ENCODE data around the gene AEBP1.

The AEBP1 gene

GRCh38 chr7:44101303-44101965, 2.7 kb upstream of the AEBP1 start:
- in situ Hi-C loops (cut with MboI; ENCODE audit: low sequenced_read_pairs), result no loop called here

GRCh38 chr7:44101966-44102845, 1.9 kb upstream of the AEBP1 start:
- Histone ChIP-seq H3K27me3 (ENCODE audit: low read depth) (no peaks in the 10 kb centered on the region), H3K4me1 (no peaks in the 10 kb centered on the region), H3K9me3 (no peaks in the 10 kb centered on the region), H3K36me3 (replicated peaks) (no peaks in the 10 kb centered on the region), H3K4me3 (no peak overlapping the region)
- DNase-seq (ENCODE audit: low spot score in 2 of 2), result no peak
- in situ Hi-C loops (cut with MboI; ENCODE audit: low sequenced_read_pairs), result no loop called here

More at GRCh38 chr7:44101303-44101965, 2.7 kb upstream of the AEBP1 start:
- Histone ChIP-seq H3K36me3 (replicated peaks) (no peaks in the 10 kb centered on the region), H3K27me3 (ENCODE audit: low read depth) (no peaks in the 10 kb centered on the region), H3K9me3 (no peaks in the 10 kb centered on the region), H3K4me1 (no peaks in the 10 kb centered on the region), H3K4me3 (no peak overlapping the region)
- DNase-seq (ENCODE audit: low spot score in 2 of 2), result no peak

- in situ Hi-C loops (cut with MboI; ENCODE audit: low sequenced_read_pairs), result no loop called here
- no peak overlapping the region for H3K4me3 ChIP-seq
- H3K27me3 ChIP-seq (ENCODE audit: low read depth), result no peaks in the 10 kb centered on the region
- H3K9me3 ChIP-seq, result no peaks in the 10 kb centered on the region
- H3K36me3 ChIP-seq (replicated peaks), result no peaks in the 10 kb centered on the region
- no peaks in the 10 kb centered on the region for H3K4me1 ChIP-seq
- no peak for DNase-seq (ENCODE audit: low spot score in 2 of 2)
These were observed 1.1 kb upstream of the AEBP1 start for GRCh38 chr7:44102846-44103565.

DNA sequence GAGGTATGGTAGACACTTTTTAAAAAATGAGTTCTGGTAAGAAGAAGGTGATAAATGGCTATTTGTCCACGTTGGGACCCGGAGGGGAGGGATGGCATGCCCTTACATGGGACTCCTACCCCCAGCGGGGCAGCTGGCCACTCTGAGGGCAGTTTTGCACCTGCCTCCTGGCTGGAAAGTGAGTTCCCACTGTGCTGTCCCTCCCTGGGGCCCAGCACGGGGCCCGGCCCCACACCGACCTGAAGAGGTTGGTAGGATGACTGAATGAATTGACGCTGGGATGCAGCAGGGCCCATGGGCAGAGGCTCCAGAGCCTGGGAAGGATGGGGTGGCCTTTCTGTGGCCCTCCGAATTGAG, 601 bp upstream of the AEBP1 start:
- DNase-seq (ENCODE audit: low spot score in 2 of 2), result no peak
- no peaks in the 10 kb centered on the region for H3K4me1 ChIP-seq
- in situ Hi-C loops (cut with MboI; ENCODE audit: low sequenced_read_pairs), result no loop called here
- no peaks in the 10 kb centered on the region for H3K9me3 ChIP-seq
- H3K27me3 ChIP-seq (ENCODE audit: low read depth), result no peaks in the 10 kb centered on the region
- H3K36me3 ChIP-seq (replicated peaks), result no peaks in the 10 kb centered on the region
- no peak overlapping the region for H3K4me3 ChIP-seq

GRCh38 chr7:44104860-44105771, 971 bp downstream of the AEBP1 start:
- Histone ChIP-seq H3K4me3 (no peak overlapping the region), H3K4me1 (no peaks in the 10 kb centered on the region), H3K36me3 (replicated peaks) (no peaks in the 10 kb centered on the region), H3K27me3 (ENCODE audit: low read depth) (no peaks in the 10 kb centered on the region), H3K9me3 (no peaks in the 10 kb centered on the region)
- in situ Hi-C loops (cut with MboI; ENCODE audit: low sequenced_read_pairs), result no loop called here
- no peak for DNase-seq (ENCODE audit: low spot score in 2 of 2)

- H3K4me1 ChIP-seq, result no peaks in the 10 kb centered on the region
- H3K9me3 ChIP-seq, result no peaks in the 10 kb centered on the region
- DNase-seq (ENCODE audit: low spot score in 2 of 2), result no peak
- H3K27me3 ChIP-seq (ENCODE audit: low read depth), result no peaks in the 10 kb centered on the region
- in situ Hi-C loops (cut with MboI; ENCODE audit: low sequenced_read_pairs), result no loop called here
- no peak overlapping the region for H3K4me3 ChIP-seq
- H3K36me3 ChIP-seq (replicated peaks), result no peaks in the 10 kb centered on the region
These were observed 1.7 kb downstream of the AEBP1 start for GRCh38 chr7:44105832-44106231.

DNA sequence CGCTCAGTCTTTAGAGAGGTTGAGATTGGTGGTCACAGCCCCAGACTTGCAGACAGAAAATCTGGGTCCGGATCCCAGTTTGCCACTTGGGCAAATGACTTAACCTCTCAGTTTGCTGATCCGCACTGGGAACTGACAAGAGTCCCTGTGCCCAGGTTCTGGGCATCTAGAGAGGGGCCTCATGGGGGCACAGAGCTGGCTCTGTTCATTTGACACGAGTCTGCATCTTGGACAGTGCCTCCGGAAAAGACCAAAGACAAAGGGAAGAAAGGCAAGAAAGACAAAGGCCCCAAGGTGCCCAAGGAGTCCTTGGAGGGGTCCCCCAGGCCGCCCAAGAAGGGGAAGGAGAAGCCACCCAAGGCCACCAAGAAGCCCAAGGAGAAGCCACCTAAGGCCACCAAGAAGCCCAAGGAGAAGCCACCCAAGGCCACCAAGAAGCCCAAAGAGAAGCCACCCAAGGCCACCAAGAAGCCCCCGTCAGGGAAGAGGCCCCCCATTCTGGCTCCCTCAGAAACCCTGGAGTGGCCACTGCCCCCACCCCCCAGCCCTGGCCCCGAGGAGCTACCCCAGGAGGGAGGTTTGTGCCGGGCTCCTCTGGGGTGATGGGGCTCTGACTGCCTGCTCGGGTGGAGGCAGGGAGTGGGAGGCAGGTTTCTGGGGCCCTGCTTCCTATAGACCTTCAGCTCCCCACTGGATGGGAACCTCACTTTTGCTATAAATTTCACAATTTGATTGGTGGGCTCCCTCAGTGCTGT, 2.3 kb downstream of the AEBP1 start:
- H3K4me1 ChIP-seq, result no peaks in the 10 kb centered on the region
- H3K27me3 ChIP-seq (ENCODE audit: low read depth), result no peaks in the 10 kb centered on the region
- no peak for DNase-seq (ENCODE audit: low spot score in 2 of 2)
- H3K36me3 ChIP-seq (replicated peaks), result no peaks in the 10 kb centered on the region
- no peaks in the 10 kb centered on the region for H3K9me3 ChIP-seq
- in situ Hi-C loops (cut with MboI; ENCODE audit: low sequenced_read_pairs), result no loop called here
- H3K4me3 ChIP-seq, result no peak overlapping the region

DNA sequence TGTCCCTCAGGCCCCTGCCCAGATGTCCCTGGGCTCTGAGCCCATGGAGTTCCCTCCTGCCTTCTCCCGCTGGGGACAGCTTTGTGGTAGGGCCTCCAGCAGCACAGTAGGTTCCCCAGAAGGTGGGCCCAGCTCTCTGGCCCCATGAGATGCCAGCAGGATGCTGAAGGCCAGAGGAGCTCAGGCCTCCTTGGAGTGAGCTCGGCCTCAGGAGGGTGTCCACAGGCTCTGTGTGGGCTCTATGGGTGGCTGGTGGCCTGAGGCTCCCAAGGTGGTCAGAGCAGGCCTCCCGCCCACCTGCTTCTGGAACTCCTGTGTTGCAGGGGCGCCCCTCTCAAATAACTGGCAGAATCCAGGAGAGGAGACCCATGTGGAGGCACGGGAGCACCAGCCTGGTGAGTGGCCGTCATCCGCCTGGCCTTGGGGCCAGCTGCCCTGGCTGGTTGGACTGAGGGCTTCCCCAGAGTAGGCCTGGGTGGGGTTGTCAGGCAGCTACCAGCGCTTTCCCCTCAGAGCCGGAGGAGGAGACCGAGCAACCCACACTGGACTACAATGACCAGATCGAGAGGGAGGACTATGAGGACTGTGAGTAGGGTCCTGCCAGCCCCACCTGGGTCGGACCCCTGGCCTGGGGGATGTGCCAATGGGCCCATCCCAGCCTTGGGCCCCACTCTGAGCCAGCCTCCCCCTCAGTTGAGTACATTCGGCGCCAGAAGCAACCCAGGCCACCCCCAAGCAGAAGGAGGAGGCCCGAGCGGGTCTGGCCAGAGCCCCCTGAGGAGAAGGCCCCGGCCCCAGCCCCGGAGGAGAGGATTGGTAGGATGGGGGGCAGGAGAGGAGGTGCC, 3.2 kb downstream of the AEBP1 start:
- Histone ChIP-seq H3K4me1 (no peaks in the 10 kb centered on the region), H3K36me3 (replicated peaks) (no peaks in the 10 kb centered on the region), H3K27me3 (ENCODE audit: low read depth) (no peaks in the 10 kb centered on the region), H3K9me3 (no peaks in the 10 kb centered on the region), H3K4me3 (no peak overlapping the region)
- DNase-seq (ENCODE audit: low spot score in 2 of 2), result no peak
- in situ Hi-C loops (cut with MboI; ENCODE audit: low sequenced_read_pairs), result no loop called here

DNA sequence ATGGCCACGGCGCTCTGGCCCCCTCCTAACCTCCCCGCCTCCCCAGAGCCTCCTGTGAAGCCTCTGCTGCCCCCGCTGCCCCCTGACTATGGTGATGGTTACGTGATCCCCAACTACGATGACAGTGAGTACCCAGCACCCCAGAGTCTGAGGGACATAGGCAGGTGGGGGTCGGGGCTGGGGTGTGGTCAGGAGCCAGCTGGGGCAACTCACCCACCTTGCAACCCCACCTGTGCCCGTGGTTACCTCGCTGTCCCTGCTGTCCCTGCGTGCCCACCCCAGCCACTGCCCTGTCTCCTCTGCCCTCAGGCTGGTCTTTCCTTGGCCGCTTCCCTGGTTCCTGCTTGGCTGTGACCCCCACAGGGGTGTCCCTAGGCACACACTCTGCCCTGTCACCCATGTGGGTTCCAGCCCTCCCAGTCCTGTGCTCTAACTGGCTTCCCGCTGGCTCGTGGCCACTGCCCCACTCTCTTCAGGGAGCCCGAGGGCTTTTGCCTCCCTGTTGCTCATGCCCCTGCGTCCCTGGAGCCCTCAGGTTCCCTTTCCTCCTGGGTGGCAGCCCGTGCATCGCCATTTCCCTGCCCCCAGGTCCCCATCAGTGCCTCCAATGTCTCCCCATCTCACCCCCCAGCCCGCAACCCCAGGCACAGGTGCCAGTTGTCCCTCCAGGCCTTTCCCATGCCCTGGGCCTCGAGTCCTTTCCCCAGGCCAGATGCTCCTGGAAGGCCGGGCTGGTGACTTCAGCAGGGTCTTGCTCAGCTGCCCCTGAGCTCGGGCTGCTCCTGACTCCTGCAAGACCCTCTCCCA, 4.0 kb downstream of the AEBP1 start:
- H3K27me3 ChIP-seq (ENCODE audit: low read depth), result no peaks in the 10 kb centered on the region
- H3K9me3 ChIP-seq, result no peaks in the 10 kb centered on the region
- no peaks in the 10 kb centered on the region for H3K4me1 ChIP-seq
- H3K4me3 ChIP-seq, result no peak overlapping the region
- in situ Hi-C loops (cut with MboI; ENCODE audit: low sequenced_read_pairs), result no loop called here
- H3K36me3 ChIP-seq (replicated peaks), result no peaks in the 10 kb centered on the region
- no peak for DNase-seq (ENCODE audit: low spot score in 2 of 2)

DNA sequence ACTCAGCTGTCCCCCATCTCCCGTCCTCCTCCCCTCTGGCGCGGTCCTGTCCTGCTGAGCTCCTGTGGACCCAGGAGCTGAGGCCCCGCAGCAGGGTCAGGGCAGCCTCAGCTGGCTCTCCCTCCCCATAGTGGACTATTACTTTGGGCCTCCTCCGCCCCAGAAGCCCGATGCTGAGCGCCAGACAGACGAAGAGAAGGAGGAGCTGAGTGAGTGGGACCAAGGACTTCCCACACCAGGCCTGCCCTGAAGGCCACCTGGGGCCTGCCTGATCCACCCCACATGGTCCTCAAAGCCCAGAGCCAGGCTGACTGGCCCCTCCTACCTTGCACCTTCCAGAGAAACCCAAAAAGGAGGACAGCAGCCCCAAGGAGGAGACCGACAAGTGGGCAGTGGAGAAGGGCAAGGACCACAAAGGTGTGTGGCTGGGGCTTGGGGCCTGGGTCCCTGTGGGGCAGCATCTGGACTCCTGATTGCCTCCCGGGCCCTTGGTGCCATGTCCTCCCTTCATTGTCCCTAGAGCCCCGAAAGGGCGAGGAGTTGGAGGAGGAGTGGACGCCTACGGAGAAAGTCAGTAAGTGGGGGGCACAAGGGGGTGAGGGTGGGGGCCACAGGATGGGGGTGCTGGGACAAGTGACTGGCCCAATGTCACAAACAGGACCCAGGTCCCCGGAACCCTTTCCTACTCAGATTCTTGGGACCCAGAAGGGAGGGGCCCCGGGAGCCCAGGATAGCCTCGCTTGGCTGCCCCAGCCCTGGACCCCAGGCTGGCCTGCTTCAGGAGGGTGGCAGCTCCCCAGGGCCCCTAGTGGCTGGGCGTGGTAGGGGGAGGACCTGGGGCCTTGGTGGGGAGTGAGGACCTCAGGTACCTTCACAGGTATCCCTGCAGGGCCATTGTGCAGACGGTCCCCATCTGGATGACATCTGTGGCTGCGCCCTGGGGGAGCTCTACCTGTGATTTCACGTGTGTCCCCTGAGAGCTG, 4.9 kb downstream of the AEBP1 start:
- in situ Hi-C loops (cut with MboI; ENCODE audit: low sequenced_read_pairs), result no loop called here
- DNase-seq (ENCODE audit: low spot score in 2 of 2), result no peak
- Histone ChIP-seq H3K27me3 (ENCODE audit: low read depth) (no peaks in the 10 kb centered on the region), H3K36me3 (replicated peaks) (no peaks in the 10 kb centered on the region), H3K9me3 (no peaks in the 10 kb centered on the region), H3K4me3 (no peak overlapping the region), H3K4me1 (no peaks in the 10 kb centered on the region)

DNA sequence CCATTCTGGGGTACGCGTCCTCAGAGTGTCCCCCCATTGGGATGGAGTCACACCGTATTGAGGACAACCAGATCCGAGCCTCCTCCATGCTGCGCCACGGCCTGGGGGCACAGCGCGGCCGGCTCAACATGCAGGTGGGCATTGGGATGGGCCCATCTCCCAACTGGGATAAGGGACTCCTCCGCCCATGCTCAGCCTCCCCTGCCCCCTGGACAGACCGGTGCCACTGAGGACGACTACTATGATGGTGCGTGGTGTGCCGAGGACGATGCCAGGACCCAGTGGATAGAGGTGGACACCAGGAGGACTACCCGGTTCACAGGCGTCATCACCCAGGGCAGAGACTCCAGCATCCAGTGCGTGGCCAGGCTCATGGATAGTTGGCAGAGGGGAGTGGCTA, 5.8 kb downstream of the AEBP1 start:
- Histone ChIP-seq H3K27me3 (ENCODE audit: low read depth) (no peaks in the 10 kb centered on the region), H3K36me3 (replicated peaks) (peaks cover 7% of the 10 kb centered on the region), H3K4me1 (no peaks in the 10 kb centered on the region), H3K9me3 (no peaks in the 10 kb centered on the region), H3K4me3 (no peak overlapping the region)
- DNase-seq (ENCODE audit: low spot score in 2 of 2), result no peak
- in situ Hi-C loops (cut with MboI; ENCODE audit: low sequenced_read_pairs), result no loop called here
